Epithelial cell of proximal tubule (primary cell): Measurements from ENCODE around the gene AGAP3. TPM values are rescaled to one million over a fixed set of nuclear protein-coding genes. Genes with fewer than 3 reads are reported as not detected.

ENCODE experiments used
- DNase-seq: peaks from one replicate; pipeline ENCODE4 v3.0.0-alpha.2; 2011; ENCODE audit warnings: low read depth
- H3K4me3 ChIP-seq: 2 replicates; pipeline ENCODE4 v1.5.1; 2011; ENCODE audit warnings: low read depth, mild to moderate bottlenecking, low read length
- total RNA-seq: library from RNA; depleted of rRNA; stranded (reverse); fragments of >200 nt; gene quantifications from 2 replicates; pipeline ENCODE4 v1.2.3, GENCODE V29; 2015
- TF ChIP-seq, protein P1 (sequence below): conservative IDR thresholded peaks from 2 replicates; pipeline ENCODE4 v1.5.1; 2012; ENCODE audit warnings: low read depth, mild to moderate bottlenecking, low read length

The AGAP3 gene
- total RNA-seq, 1 donor from 2014 or later: 60.1 TPM

- no peak overlapping the region for H3K4me3 ChIP-seq
- no peak for DNase-seq
- TF ChIP-seq, protein P1, sequence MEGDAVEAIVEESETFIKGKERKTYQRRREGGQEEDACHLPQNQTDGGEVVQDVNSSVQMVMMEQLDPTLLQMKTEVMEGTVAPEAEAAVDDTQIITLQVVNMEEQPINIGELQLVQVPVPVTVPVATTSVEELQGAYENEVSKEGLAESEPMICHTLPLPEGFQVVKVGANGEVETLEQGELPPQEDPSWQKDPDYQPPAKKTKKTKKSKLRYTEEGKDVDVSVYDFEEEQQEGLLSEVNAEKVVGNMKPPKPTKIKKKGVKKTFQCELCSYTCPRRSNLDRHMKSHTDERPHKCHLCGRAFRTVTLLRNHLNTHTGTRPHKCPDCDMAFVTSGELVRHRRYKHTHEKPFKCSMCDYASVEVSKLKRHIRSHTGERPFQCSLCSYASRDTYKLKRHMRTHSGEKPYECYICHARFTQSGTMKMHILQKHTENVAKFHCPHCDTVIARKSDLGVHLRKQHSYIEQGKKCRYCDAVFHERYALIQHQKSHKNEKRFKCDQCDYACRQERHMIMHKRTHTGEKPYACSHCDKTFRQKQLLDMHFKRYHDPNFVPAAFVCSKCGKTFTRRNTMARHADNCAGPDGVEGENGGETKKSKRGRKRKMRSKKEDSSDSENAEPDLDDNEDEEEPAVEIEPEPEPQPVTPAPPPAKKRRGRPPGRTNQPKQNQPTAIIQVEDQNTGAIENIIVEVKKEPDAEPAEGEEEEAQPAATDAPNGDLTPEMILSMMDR: no peak
Observed at GRCh38 chr7:151144387-151144786, 58.1 kb downstream of the AGAP3 start.

DNA sequence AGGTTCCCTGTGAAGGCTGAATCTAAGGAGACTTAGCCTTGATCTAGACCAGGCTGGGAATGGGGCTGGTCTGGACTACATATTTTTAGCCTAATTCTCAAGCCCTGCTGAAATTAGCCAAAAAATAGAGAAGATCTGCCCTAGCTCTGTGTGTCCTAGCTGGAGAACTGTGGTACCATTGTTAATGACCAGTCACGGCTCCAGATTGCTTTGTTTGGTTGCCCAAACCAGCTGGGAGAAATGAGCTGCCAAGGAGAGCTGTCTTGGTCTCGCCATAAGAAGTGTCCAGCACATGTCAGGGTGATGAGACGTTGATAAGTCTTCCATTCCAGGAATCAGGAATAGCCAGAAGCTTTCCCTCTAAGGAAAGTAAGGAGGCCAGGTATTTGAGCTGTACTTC lies 60.5 kb downstream of the AGAP3 start:
- TF ChIP-seq, protein P1: no peak
- DNase-seq: no peak
- no peak overlapping the region for H3K4me3 ChIP-seq

GRCh38 chr7:151148319-151149259 lies 62.3 kb downstream of the AGAP3 start:
- TF ChIP-seq, protein P1: no peak
- no peak for DNase-seq
- no peak overlapping the region for H3K4me3 ChIP-seq

- H3K4me3 ChIP-seq: no peak overlapping the region
- no peak for DNase-seq
- TF ChIP-seq, protein P1: no peak
Observed at GRCh38 chr7:151150388-151150787, 64.1 kb downstream of the AGAP3 start.

GRCh38 chr7:151152643-151153513 lies 66.6 kb downstream of the AGAP3 start:
- TF ChIP-seq, protein P1: peak; percentile 30
- no peak for DNase-seq
- no peak overlapping the region for H3K4me3 ChIP-seq

DNA sequence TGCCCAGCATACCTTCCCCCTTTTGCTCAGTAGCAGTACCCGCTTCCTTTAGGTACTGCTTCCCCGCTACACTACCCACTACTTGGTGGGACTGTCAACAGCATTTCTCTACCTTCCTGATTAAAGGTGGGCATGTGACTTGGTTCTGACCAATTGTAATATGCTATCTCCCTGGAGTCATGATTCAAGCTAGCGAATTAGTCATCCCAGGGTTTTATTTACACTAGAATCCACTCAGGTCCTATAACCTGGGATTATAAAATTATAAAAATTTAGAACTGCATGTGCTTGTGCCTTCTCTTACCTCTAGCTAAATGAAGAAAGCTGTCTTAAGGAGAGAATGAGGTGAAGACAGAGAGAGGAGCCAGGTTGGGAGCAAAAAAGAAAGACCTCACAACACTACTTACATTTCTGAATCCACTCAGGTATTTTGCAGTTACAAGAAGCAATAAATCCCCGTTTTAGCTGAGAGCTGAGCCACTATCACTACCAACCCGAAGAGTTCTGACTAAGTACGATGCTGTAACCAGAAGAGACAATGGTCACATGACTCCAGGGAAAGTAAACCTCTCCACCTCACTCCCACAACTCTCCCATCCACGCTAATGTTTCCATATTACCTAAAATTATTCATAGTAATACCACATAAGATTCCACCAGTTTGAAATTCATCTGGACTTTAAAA lies 71.5 kb downstream of the AGAP3 start:
- TF ChIP-seq, protein P1: no peak
- no peak overlapping the region for H3K4me3 ChIP-seq
- no peak for DNase-seq
